DOHH2 (cell line): Measurements from ENCODE around the gene WDR5.

Experiments used
- H3F3A ChIP-seq: fragments of 200-600 bp; sonication (generic), shearing (Covaris generic); 2 replicates; pipeline ENCODE4 v1.6.0; 2016; ENCODE audit warnings: antibody characterized with exemption, mild to moderate bottlenecking; ENCODE audit not compliant: control insufficient read depth, insufficient read depth
- H3K27ac ChIP-seq: fragments of 200-600 bp; sonication (generic); 2 replicates; pipeline ENCODE4 v1.5.1; 2014; ENCODE audit warnings: low read depth, mild to moderate bottlenecking, low read length, moderate library complexity
- H3K27me3 ChIP-seq: fragments of 200-600 bp; sonication (generic); 2 replicates; pipeline ENCODE4 v1.6.1; 2014; ENCODE audit warnings: mild to moderate bottlenecking, low read length, mixed read lengths; ENCODE audit not compliant: control insufficient read depth
- H3K36me3 ChIP-seq: fragments of 200-600 bp; sonication (generic); 2 replicates; pipeline ENCODE4 v1.6.1; 2014; ENCODE audit warnings: mild to moderate bottlenecking, low read length, moderate library complexity, mixed read lengths; ENCODE audit not compliant: control insufficient read depth
- H3K4me1 ChIP-seq: fragments of 200-600 bp; sonication (generic); 2 replicates; pipeline ENCODE4 v1.6.1; 2014; ENCODE audit warnings: mild to moderate bottlenecking, low read length, mixed read lengths; ENCODE audit not compliant: control insufficient read depth
- H3K4me2 ChIP-seq: fragments of 200-600 bp; sonication (generic); 2 replicates; pipeline ENCODE4 v1.6.0; 2014; ENCODE audit warnings: mild to moderate bottlenecking, low read length, moderate library complexity
- H3K4me3 ChIP-seq: fragments of 200-600 bp; sonication (generic); 2 replicates; pipeline ENCODE4 v1.5.1; 2014; ENCODE audit warnings: mild to moderate bottlenecking, low read length, mixed read lengths
- H3K79me2 ChIP-seq: fragments of 200-600 bp; sonication (generic); 2 replicates; pipeline ENCODE4 v1.6.1; 2014; ENCODE audit warnings: mild to moderate bottlenecking, low read length, mixed read lengths; ENCODE audit not compliant: control insufficient read depth
- H3K9me2 ChIP-seq: fragments of 200-600 bp; sonication (generic); replicated peaks from 2 replicates; pipeline ENCODE4 v1.6.1; 2014; ENCODE audit warnings: mild to moderate bottlenecking, low read length, mixed read lengths; ENCODE audit not compliant: control insufficient read depth
- H3K9me3 ChIP-seq: fragments of 200-600 bp; sonication (generic); 2 replicates; pipeline ENCODE4 v1.6.1; 2014; ENCODE audit warnings: antibody characterized with exemption, low read length, mixed read lengths; ENCODE audit not compliant: control insufficient read depth, insufficient read depth
- H4K20me1 ChIP-seq: fragments of 200-600 bp; sonication (generic); 2 replicates; pipeline ENCODE4 v1.6.0; 2014; ENCODE audit warnings: low read depth, mild to moderate bottlenecking, antibody characterized with exemption, low read length, moderate library complexity; ENCODE audit not compliant: control insufficient read depth, insufficient read depth
- CTCF ChIP-seq: fragments of 200-600 bp; sonication (generic); IDR thresholded peaks from one replicate; pipeline ENCODE4 v1.5.1; 2014; ENCODE audit warnings: antibody characterized with exemption, mild to moderate bottlenecking, low read depth, low read length; ENCODE audit not compliant: poor library complexity, severe bottlenecking
- EZH2phosphoT487 ChIP-seq: fragments of 200-600 bp; sonication (generic); IDR thresholded peaks from 2 replicates; pipeline ENCODE4 v1.6.1; 2017; ENCODE audit warnings: borderline replicate concordance, mild to moderate bottlenecking, antibody characterized with exemption, low read length, moderate library complexity, mixed read lengths

The WDR5 gene

GRCh38 chr9:134158242-134158641, 22.4 kb downstream of the WDR5 start:
- Histone ChIP-seq H3K4me1 (peaks cover 4% of the 10 kb centered on the region), H3K27ac (no peak overlapping the region), H3K4me3 (no peak overlapping the region), H3K9me3 (no peaks in the 10 kb centered on the region), H3K4me2 (no peak overlapping the region), H3F3A (peaks cover 16% of the 10 kb centered on the region), H3K9me2 (no peaks in the 10 kb centered on the region), H4K20me1 (no peaks in the 10 kb centered on the region; the same call in 1 of the 2 replicates), H3K36me3 (peaks cover 62% of the 10 kb centered on the region), H3K79me2 (no peaks in the 10 kb centered on the region), H3K27me3 (no peaks in the 10 kb centered on the region)
- no peak for TF ChIP-seq EZH2phosphoT487
- TF ChIP-seq CTCF = no peak

GRCh38 chr9:134158753-134159392, 23.0 kb downstream of the WDR5 start:
- H4K20me1 ChIP-seq = no peaks in the 10 kb centered on the region; the same call in 1 of the 2 replicates
- no peak overlapping the region for H3K4me3 ChIP-seq
- H3F3A ChIP-seq = peaks cover 16% of the 10 kb centered on the region
- H3K9me2 ChIP-seq = no peaks in the 10 kb centered on the region
- no peaks in the 10 kb centered on the region for H3K27me3 ChIP-seq
- TF ChIP-seq CTCF = no peak
- no peak for TF ChIP-seq EZH2phosphoT487
- H3K4me2 ChIP-seq = no peak overlapping the region
- H3K79me2 ChIP-seq = no peaks in the 10 kb centered on the region
- peaks cover 56% of the 10 kb centered on the region for H3K36me3 ChIP-seq
- H3K9me3 ChIP-seq = no peaks in the 10 kb centered on the region
- no peak overlapping the region for H3K27ac ChIP-seq
- H3K4me1 ChIP-seq = peaks cover 10% of the 10 kb centered on the region

GRCh38 chr9:134159566-134160245, 23.8 kb downstream of the WDR5 start:
- no peaks in the 10 kb centered on the region for H3K27me3 ChIP-seq
- no peak overlapping the region for H3K4me2 ChIP-seq
- peaks cover 11% of the 10 kb centered on the region for H3K4me1 ChIP-seq
- no peaks in the 10 kb centered on the region for H3K9me3 ChIP-seq
- H4K20me1 ChIP-seq = no peaks in the 10 kb centered on the region; the same call in 1 of the 2 replicates
- TF ChIP-seq CTCF (no peak), EZH2phosphoT487 (no peak)
- peaks cover 16% of the 10 kb centered on the region for H3F3A ChIP-seq
- H3K36me3 ChIP-seq = peaks cover 48% of the 10 kb centered on the region
- H3K4me3 ChIP-seq = no peak overlapping the region
- H3K27ac ChIP-seq = no peak overlapping the region
- H3K79me2 ChIP-seq = no peaks in the 10 kb centered on the region
- H3K9me2 ChIP-seq = no peaks in the 10 kb centered on the region
